CD4-positive, alpha-beta T cell (primary cell): ENCODE results near the gene GPX4. TPM values are rescaled to one million over a fixed set of nuclear protein-coding genes. Genes with fewer than 3 reads are reported as not detected.

Experiments used
- ATAC-seq: fragments of 200-7000 bp; cut with Tn5 transposase; one replicate; pipeline ENCODE4 v1.10.0; 2022; ENCODE audit warnings: mild to moderate bottlenecking; ENCODE audit not compliant: poor library complexity
- CTCF ChIA-PET: fragments of 350-600 bp; sonication (Branson Sonifier 250); formaldehyde crosslinking; loops from one replicate; lab custom pipeline; 2021; ENCODE audit warnings: antibody characterized with exemption, inconsistent platforms; lab: Charles Lee
- POLR2A ChIA-PET: fragments of 350-600 bp; sonication (Branson Sonifier 250); formaldehyde crosslinking; loops from one replicate; lab custom pipeline; 2021; ENCODE audit warnings: antibody characterized with exemption, inconsistent platforms; lab: Charles Lee
- DNase-seq, 14 experiments: peaks; one replicate each; pipeline ENCODE4 v3.0.0-alpha.2; 2013 to 2020; ENCODE audit warnings: mixed read lengths in 2 of 14
- H3K27ac ChIP-seq, 2 donors: one replicate each; pipeline versions ENCODE4 v1.5.1 to v1.7.0; 2013; ENCODE audit warnings: low read length in 2 of 2, low read depth in 1 of 2, mild to moderate bottlenecking in 1 of 2
- H3K27me3 ChIP-seq, 2 experiments: 1 replicate in 1 of 2; 2 replicates in 1 of 2; pipeline versions ENCODE4 v1.6.1 to v1.7.0; 2013; ENCODE audit warnings: low read length in 2 of 2, control low read depth in 1 of 2, mild to moderate bottlenecking in 1 of 2, moderate library complexity in 1 of 2; ENCODE audit not compliant: insufficient read depth in 2 of 2, control insufficient read depth in 1 of 2
- H3K36me3 ChIP-seq: one replicate; pipeline ENCODE4 v1.6.1; 2013; ENCODE audit warnings: low read length, control low read depth; ENCODE audit not compliant: insufficient read depth
- H3K4me1 ChIP-seq: one replicate; pipeline ENCODE4 v1.6.1; 2013; ENCODE audit warnings: low read length, control low read depth; ENCODE audit not compliant: insufficient read depth
- H3K4me3 ChIP-seq: one replicate; pipeline ENCODE4 v1.5.1; 2013; ENCODE audit warnings: mild to moderate bottlenecking, low read length, moderate library complexity
- H3K9me3 ChIP-seq, 2 experiments: 1 replicate in 1 of 2; 2 replicates in 1 of 2; pipeline versions ENCODE4 v1.6.1 to v1.7.0; 2013; ENCODE audit warnings: low read length in 2 of 2, mild to moderate bottlenecking in 2 of 2, control low read depth in 1 of 2, moderate library complexity in 1 of 2; ENCODE audit not compliant: control insufficient read depth in 1 of 2, insufficient read depth in 1 of 2
- H3K27ac Mint-ChIP-seq: one replicate; pipeline ENCODE4 v1.8.0; 2020; ENCODE audit warnings: mixed read lengths
- H3K27me3 Mint-ChIP-seq: one replicate; pipeline ENCODE4 v1.8.0; 2021; ENCODE audit warnings: mixed read lengths
- H3K36me3 Mint-ChIP-seq: one replicate; pipeline ENCODE4 v1.8.0; 2021; ENCODE audit warnings: low read depth, mixed read lengths
- H3K4me1 Mint-ChIP-seq: one replicate; pipeline ENCODE4 v1.8.0; 2021; ENCODE audit warnings: low read depth, mixed read lengths
- H3K4me3 Mint-ChIP-seq: one replicate; pipeline ENCODE4 v1.8.0; 2020; ENCODE audit warnings: mild to moderate bottlenecking, mixed read lengths
- H3K9me3 Mint-ChIP-seq: one replicate; pipeline ENCODE4 v1.8.0; 2020; ENCODE audit warnings: mixed read lengths
- CTCF ChIP-seq: fragments of 200-600 bp; IDR thresholded peaks from one replicate; pipeline ENCODE4 v1.8.0; 2022; ENCODE audit warnings: antibody characterized with exemption, mild to moderate bottlenecking
- intact Hi-C, 2 experiments: fragments of 100-400 bp; cut with DNase I in 1 of 2; cut with micrococcal nuclease in 1 of 2; formaldehyde crosslinking; loops; one replicate each; pipeline versions ENCODE4 v1.15.1 to v1.9.0; 2023 to 2025; cut with DNase I, micrococcal nuclease
- total RNA-seq, 174 experiments: library from RNA in 2 of 174; stranded (reverse) in 2 of 174; gene quantifications; one replicate each; pipeline ENCODE4 v1.2.3 and lab custom pipeline; 2021 to 2026

Gene GPX4
- total RNA-seq, 2 experiments from 2014 or later: 174 to 175 TPM

GRCh38 chr19:1132552-1133383, 29.0 kb downstream of the GPX4 start:
- H3K27me3 ChIP-seq: no peaks in the 10 kb centered on the region
- CTCF ChIA-PET: interaction anchor here (3.6 kb wide), 1 partner anchor 20 kb away, joined by 8 read pairs; no protein-coding TSS in a partner anchor
- peak overlapping the region; percentile 96 for H3K27ac Mint-ChIP-seq
- H3K27me3 Mint-ChIP-seq: no peaks in the 10 kb centered on the region
- peak in 5 of 14 experiments; percentile 18 to 71 (median 43) for DNase-seq
- peak overlapping the region; percentile 90 for H3K4me3 Mint-ChIP-seq
- peak overlapping the region; percentile 95 for H3K4me3 ChIP-seq
- POLR2A ChIA-PET: interaction anchor here (0.9 to 4.8 kb wide), 10 partner anchors 29 to 136 kb away, joined by 3 to 27 read pairs (median 7); partner anchors contain the start of genes ABCA7, ARHGAP45, CIRBP and GPX4
- peaks cover 12% of the 10 kb centered on the region for H3K36me3 Mint-ChIP-seq
- no peaks in the 10 kb centered on the region for H3K9me3 Mint-ChIP-seq
- H3K27ac ChIP-seq: peak overlapping the region; percentile 87 to 92
- no peak for TF ChIP-seq CTCF
- intact Hi-C loops: loop anchor here (2.0 to 5.0 kb wide), 3 partner anchors 40 to 60 kb away; partner anchors contain the start of gene SBNO2 (in 2 of the 2)
- H3K9me3 ChIP-seq: peaks cover 0 to 8% of the 10 kb centered on the region in 2 experiments
- peaks cover 9% of the 10 kb centered on the region for H3K36me3 ChIP-seq
- peaks cover 82% of the 10 kb centered on the region for H3K4me1 ChIP-seq
- no peak for ATAC-seq
- H3K4me1 Mint-ChIP-seq: peaks cover 36% of the 10 kb centered on the region

- H3K36me3 Mint-ChIP-seq: peaks cover 12% of the 10 kb centered on the region
- TF ChIP-seq CTCF: no peak
- no peaks in the 10 kb centered on the region for H3K9me3 Mint-ChIP-seq
- peak; percentile 62 for ATAC-seq
- peak overlapping the region; percentile 90 for H3K4me3 Mint-ChIP-seq
- H3K27me3 Mint-ChIP-seq: no peaks in the 10 kb centered on the region
- intact Hi-C loops: loop anchor here (2.0 to 5.0 kb wide), 3 partner anchors 39 to 59 kb away; partner anchors contain the start of gene SBNO2 (in 2 of the 2)
- peak overlapping the region; percentile 95 for H3K4me3 ChIP-seq
- H3K9me3 ChIP-seq: peaks cover 0 to 8% of the 10 kb centered on the region in 2 experiments
- H3K27me3 ChIP-seq: no peaks in the 10 kb centered on the region
- DNase-seq: peak; percentile 61 to 93 (median 73)
- H3K27ac Mint-ChIP-seq: peak overlapping the region; percentile 96
- POLR2A ChIA-PET: interaction anchor here (0.6 to 4.8 kb wide), 7 partner anchors 11 to 136 kb away, joined by 3 to 27 read pairs (median 4); partner anchors contain the start of genes CIRBP and SBNO2
- H3K36me3 ChIP-seq: peaks cover 4% of the 10 kb centered on the region
- CTCF ChIA-PET: interaction anchor here (3.6 kb wide), 1 partner anchor 20 kb away, joined by 8 read pairs; no protein-coding TSS in a partner anchor
- peaks cover 36% of the 10 kb centered on the region for H3K4me1 Mint-ChIP-seq
- H3K4me1 ChIP-seq: peaks cover 77% of the 10 kb centered on the region
- H3K27ac ChIP-seq: peak overlapping the region; percentile 87 to 92
Observed at GRCh38 chr19:1133471-1133929, 29.7 kb downstream of the GPX4 start.

DNA sequence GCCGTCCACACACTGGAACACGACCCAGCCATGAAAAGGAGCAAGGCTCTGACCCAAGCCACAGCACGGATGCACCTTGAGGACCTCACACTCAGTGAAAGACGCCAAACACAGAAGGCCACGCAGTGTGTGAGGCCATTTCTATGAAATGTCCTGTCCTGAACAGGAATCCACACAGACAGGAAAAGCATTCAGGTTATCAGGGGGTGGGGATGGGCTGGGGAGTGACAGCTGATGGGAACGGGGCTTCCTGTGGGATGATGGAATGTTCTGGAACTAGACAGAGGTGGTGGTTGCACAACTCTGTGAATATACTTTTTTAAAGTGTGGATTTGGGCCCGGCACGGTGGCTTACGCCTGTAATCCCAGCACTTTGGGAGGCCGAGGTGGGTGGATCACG, 30.6 kb downstream of the GPX4 start:
- Histone ChIP-seq H3K9me3 (peaks cover 0 to 8% of the 10 kb centered on the region in 2 experiments), H3K4me3 (no peak overlapping the region), H3K27ac (no peak overlapping the region), H3K27me3 (no peaks in the 10 kb centered on the region), H3K36me3 (no peaks in the 10 kb centered on the region), H3K4me1 (peaks cover 69% of the 10 kb centered on the region)
- ChIA-PET CTCF (interaction anchor here (3.6 kb wide), 1 partner anchor 21 kb away, joined by 8 read pairs; no protein-coding TSS in a partner anchor), POLR2A (interaction anchor here (1.1 to 4.8 kb wide), 3 partner anchors 40 to 135 kb away, joined by 7 to 27 read pairs (median 7); partner anchors contain the start of genes CIRBP and SBNO2)
- intact Hi-C loops: loop anchor here (5.0 kb wide), 2 partner anchors 38 to 58 kb away; partner anchors contain the start of gene SBNO2 (in 1 of the 2)
- Mint-ChIP-seq H3K4me3 (no peak overlapping the region), H3K27ac (peak overlapping the region; percentile 96), H3K36me3 (peaks cover 18% of the 10 kb centered on the region), H3K9me3 (no peaks in the 10 kb centered on the region), H3K4me1 (peaks cover 36% of the 10 kb centered on the region), H3K27me3 (no peaks in the 10 kb centered on the region)
- DNase-seq (no peak), ATAC-seq (no peak)
- no peak for TF ChIP-seq CTCF
